Stomach smooth muscle (tissue), 2 donors: Measurements from ENCODE around the gene PRSS48.
"Not testable (repeated sequence)": the region's sequence is repeated elsewhere in the genome, so short reads cannot be mapped to it uniquely, and the experiment has no call there.

Source experiments
- H3K27ac ChIP-seq: one replicate; pipeline ENCODE4 v1.7.0; 2013; ENCODE audit warnings: mild to moderate bottlenecking, low read length, inconsistent platforms
- H3K27me3 ChIP-seq, 2 donors: one replicate each; pipeline ENCODE4 v1.7.0; 2013; ENCODE audit warnings: low read length in 2 of 2; ENCODE audit not compliant: insufficient read depth in 2 of 2, control insufficient read depth in 1 of 2
- H3K36me3 ChIP-seq, 2 donors: one replicate each; pipeline ENCODE4 v1.7.0; 2013; ENCODE audit warnings: low read length in 2 of 2; ENCODE audit not compliant: control insufficient read depth in 2 of 2, insufficient read depth in 2 of 2
- H3K4me1 ChIP-seq: one replicate; pipeline ENCODE4 v1.7.0; 2013; ENCODE audit warnings: low read length; ENCODE audit not compliant: control insufficient read depth, insufficient read depth
- H3K4me3 ChIP-seq, 2 donors: one replicate each; pipeline ENCODE4 v1.7.0; 2013; ENCODE audit warnings: low read length in 2 of 2
- H3K9ac ChIP-seq, 2 donors: one replicate each; pipeline ENCODE4 v1.7.0; 2013; ENCODE audit warnings: low read length in 2 of 2, mild to moderate bottlenecking in 1 of 2
- H3K9me3 ChIP-seq, 2 donors: one replicate each; pipeline ENCODE4 v1.7.0; 2013; ENCODE audit warnings: low read length in 2 of 2; ENCODE audit not compliant: control insufficient read depth in 2 of 2
- donor health status: healthy.
- donor health status: Pancreatic carcinoma.

Gene PRSS48

DNA sequence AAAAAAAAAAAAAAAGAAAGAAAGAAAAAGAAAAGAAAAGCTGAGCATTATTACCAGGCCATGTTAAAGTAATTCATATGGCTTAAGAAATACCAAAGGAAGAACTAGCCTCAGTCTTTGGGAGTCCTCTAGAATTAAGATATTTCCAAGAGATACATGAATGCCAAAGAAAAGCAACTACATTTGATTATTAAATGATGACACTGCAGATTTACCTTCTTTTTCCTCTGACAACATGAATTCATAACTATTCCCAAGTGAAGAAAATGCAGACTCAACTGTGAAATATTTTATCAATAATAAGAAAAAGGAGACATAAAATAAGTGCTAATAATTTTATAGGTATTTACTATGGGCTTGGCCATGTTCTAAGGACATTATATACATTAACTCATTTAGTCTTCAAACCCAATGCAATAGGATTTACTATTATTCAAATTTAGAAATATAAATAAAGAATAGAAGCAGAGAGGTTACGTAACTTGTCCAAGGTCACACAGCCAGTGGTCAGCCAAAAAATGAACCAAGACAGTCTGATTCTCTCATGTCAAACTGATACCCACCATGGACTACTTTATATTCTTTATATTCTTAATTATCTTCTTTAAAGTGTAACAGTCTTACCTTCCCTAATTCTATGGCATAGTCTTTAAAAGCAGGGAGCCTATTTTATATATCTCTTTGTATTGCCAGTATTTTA, 41.5 kb downstream of the PRSS48 start:
- H3K4me1 ChIP-seq, result peaks cover 37% of the 10 kb centered on the region
- no peak overlapping the region for H3K9ac ChIP-seq
- H3K27me3 ChIP-seq, result no peaks in the 10 kb centered on the region
- no peak overlapping the region for H3K4me3 ChIP-seq
- no peak overlapping the region for H3K27ac ChIP-seq
- no peaks in the 10 kb centered on the region for H3K36me3 ChIP-seq
- no peaks in the 10 kb centered on the region for H3K9me3 ChIP-seq

DNA sequence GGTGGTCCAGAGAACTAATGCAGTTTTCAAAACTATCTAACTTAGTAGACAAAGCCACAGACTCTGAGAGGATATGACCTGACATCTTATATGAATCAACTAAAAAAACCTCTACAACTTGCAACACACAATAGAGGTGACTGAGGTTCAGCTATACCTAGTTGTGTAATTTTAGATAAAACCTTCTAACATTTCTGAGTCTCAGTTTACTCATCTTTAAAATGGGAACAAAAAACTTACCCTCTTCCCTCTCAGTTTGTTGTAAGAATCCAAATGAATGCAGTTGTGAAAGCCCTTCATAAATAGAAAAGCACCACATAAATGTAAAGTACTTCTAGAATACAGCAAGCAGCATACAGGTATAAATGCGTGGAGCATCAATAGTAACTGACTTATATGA, 42.5 kb downstream of the PRSS48 start:
- Histone ChIP-seq H3K36me3 (no peaks in the 10 kb centered on the region), H3K4me3 (no peak overlapping the region), H3K4me1 (peaks cover 30% of the 10 kb centered on the region), H3K27me3 (no peaks in the 10 kb centered on the region), H3K9me3 (no peaks in the 10 kb centered on the region), H3K27ac (no peak overlapping the region), H3K9ac (no peak overlapping the region)

DNA sequence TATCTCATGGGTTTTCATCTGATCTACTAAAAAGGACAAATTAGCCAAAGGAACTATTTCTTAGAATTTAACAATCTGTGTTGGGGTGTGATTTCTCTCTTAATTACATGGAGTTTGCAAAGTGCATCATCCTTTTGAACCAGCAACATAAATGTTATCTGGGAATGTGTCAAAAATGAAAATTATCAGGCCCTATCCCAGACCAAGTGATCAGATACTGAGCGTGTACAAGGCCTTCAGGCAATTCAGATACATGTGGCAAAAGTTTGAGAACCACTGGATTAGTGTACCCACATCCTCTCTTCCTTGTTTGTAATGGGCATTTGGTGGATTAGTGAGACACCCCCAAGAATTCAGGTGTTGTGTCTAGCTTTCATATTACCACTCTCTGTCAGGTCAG, 44.6 kb downstream of the PRSS48 start:
- no peak overlapping the region for H3K9ac ChIP-seq
- no peaks in the 10 kb centered on the region for H3K9me3 ChIP-seq
- H3K27ac ChIP-seq, result peak overlapping the region; percentile 84
- H3K4me3 ChIP-seq, result peak overlapping the region; percentile 4 to 35
- no peaks in the 10 kb centered on the region for H3K27me3 ChIP-seq
- H3K36me3 ChIP-seq, result no peaks in the 10 kb centered on the region
- H3K4me1 ChIP-seq, result peaks cover 17% of the 10 kb centered on the region

DNA sequence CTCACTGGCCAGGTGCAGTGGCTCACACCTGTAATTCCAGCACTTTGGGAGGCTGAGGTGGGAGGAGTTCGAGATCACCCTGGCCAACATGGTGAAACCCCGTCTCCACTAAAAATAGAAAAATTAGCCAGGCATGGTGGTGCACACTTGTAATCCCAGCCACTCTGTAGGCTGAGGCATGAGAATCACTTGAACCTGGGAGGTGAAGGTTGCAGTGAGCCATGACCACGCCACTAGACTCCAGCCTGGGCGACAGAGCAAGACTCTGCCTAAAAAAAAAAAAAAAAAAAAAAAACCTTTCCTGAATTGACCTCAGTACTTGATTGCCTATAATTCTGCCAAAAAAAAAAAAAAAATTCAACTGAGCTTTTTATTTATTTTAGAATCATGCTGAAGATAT, 45.2 kb downstream of the PRSS48 start:
- not testable (repeated sequence) for H3K36me3 ChIP-seq, H3K27me3 ChIP-seq, H3K9me3 ChIP-seq, H3K9ac ChIP-seq
- H3K4me3 ChIP-seq, result peak overlapping the region; percentile 4 to 35
- peak overlapping the region; percentile 84 for H3K27ac ChIP-seq
- peaks cover 11% of the 10 kb centered on the region for H3K4me1 ChIP-seq

DNA sequence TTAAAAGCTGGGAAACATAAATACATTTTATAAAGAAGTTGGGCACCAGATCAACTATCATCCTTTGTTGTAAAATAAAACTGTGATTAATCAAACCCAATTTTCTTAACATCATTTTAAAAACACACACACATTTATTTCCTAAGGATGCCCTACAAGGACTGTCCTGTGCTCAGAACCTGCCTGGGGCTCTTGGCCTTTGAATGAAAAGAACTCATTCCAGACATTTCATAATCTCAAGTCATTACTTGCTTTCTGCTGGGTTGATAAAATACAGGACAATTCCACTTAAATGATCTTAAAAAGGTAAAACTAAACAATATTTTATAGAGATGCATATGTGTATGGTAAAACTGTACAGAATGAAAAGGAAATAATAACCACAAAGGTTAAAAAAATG, 45.6 kb downstream of the PRSS48 start:
- Histone ChIP-seq H3K9me3 (no peaks in the 10 kb centered on the region), H3K9ac (peak overlapping the region in 1 of 2 donors; percentile 87), H3K36me3 (no peaks in the 10 kb centered on the region), H3K27me3 (no peaks in the 10 kb centered on the region), H3K27ac (peak overlapping the region; percentile 84), H3K4me1 (peaks cover 7% of the 10 kb centered on the region), H3K4me3 (peak overlapping the region in 1 of 2 donors; percentile 84)

DNA sequence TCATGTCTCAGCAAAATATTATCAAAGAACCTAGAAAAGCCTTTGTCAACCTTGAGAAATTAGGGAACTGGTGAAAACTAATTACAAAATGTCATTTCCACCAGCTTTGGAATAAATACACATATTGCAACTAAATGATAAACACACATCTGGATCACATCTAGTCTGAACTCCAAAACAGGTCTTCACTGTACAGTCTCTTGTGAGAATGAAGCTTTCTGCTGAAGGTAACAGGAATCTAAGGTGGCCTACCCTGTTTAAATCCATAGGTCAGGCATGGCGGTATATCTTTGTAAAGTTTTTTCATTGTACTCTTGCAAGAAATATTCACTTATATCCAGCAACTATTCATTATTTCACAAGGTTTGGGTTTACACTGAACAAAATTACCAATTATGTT, 46.7 kb downstream of the PRSS48 start:
- no peaks in the 10 kb centered on the region for H3K27me3 ChIP-seq
- H3K4me1 ChIP-seq, result peaks cover 6% of the 10 kb centered on the region
- no peaks in the 10 kb centered on the region for H3K9me3 ChIP-seq
- H3K9ac ChIP-seq, result peak overlapping the region; percentile 43 to 87
- no peaks in the 10 kb centered on the region for H3K36me3 ChIP-seq
- H3K4me3 ChIP-seq, result peak overlapping the region; percentile 84 to 90
- peak overlapping the region; percentile 84 for H3K27ac ChIP-seq

DNA sequence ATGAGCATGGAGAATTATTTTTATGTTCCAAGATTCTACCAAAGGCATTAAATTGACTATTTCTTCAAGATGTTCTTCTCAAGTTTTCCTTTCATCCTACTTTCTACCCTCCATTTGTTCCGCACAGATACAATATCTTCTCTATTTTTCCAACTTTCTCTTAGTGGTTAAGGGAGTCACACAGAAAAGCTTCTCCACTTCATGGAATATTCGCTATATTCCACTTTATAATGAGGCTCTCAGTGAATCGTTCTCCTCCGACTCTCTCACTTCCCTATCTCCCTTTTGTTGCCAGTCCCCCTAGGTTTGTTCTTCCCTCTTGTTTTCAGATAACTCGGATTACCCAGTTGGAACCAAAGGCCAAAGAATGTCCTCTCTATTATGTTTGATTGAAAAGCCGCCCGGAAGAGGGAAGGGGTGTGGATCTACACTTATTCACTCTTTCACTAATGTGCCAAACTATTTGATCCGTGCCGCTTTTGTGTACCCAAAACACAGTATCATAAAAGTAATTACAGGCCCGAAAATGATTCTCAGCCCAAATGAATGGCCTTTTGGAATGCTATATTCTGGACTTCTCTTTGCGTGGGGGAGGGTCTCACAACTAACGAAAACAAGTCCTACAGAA, 47.3 kb downstream of the PRSS48 start:
- H3K27ac ChIP-seq, result peak overlapping the region; percentile 84
- H3K36me3 ChIP-seq, result no peaks in the 10 kb centered on the region
- no peaks in the 10 kb centered on the region for H3K27me3 ChIP-seq
- H3K9me3 ChIP-seq, result no peaks in the 10 kb centered on the region
- peak overlapping the region; percentile 84 to 90 for H3K4me3 ChIP-seq
- peak overlapping the region; percentile 43 to 87 for H3K9ac ChIP-seq
- H3K4me1 ChIP-seq, result peaks cover 6% of the 10 kb centered on the region

DNA sequence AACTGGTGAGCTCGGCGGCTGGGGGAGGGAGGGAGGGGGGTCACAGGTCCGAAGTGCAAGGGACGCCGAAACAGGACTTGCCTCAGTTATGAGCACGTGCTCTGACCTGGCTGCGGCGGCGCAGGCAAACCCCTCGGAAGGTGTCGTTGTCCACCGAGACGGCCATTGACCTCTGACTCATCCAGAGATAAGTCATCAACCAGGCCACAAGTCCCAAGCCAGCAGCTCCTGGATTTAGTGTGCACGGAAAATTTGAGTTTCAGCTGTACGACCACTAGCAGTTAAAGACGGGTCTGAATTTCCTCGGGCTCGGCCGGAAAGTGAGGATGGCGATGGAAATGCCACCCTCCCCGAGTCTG, 47.8 kb downstream of the PRSS48 start:
- peak overlapping the region; percentile 84 for H3K27ac ChIP-seq
- H3K36me3 ChIP-seq, result no peaks in the 10 kb centered on the region
- peak overlapping the region; percentile 87 for H3K9ac ChIP-seq
- peak overlapping the region; percentile 84 to 90 for H3K4me3 ChIP-seq
- H3K9me3 ChIP-seq, result no peaks in the 10 kb centered on the region
- H3K27me3 ChIP-seq, result no peaks in the 10 kb centered on the region
- H3K4me1 ChIP-seq, result peaks cover 6% of the 10 kb centered on the region

DNA sequence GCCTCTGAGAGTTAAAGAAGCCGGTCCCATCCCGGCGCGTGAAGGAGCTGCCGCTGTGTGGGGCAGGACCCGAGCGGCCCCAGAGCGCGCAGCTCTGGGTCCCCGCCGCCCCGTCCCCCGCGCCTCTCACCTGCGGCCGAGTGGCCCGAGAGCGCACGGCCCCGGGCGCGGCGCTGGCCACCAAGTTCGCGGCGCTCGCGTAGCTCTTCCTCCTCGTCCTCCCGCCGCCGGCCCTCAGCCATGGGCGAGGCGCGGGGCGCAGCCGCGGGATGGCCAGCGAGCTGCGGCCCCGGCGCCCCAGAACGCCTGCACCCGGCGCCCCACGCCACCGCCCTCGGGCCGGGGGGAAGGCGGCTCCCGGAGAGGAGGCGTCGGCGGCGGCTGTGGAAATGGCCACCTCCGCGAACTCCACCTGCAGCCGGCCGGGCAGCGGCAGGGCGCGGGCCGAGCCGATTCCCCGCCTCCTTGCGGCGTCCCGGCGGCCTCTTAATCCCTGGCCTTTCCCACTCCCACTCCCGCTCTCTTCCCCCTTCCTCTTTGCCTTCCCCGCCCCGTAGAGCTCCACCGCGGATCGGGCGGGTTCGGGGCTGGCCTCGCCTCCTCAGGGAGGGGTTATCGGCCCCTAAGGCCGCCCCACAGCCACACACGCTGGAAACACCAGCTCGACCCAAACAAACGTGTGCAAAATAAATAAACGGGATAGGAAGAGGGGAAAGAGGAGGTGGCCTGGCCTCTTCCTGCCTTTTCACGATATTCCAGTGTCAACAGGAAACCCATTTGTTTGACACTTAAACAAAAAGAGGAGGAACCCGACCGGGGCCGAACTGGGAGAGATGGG, 48.4 kb downstream of the PRSS48 start, which contains the start of gene SH3D19:
Gene SH3D19, minus strand, starts transcription at position 495 of the 838 bp plus-strand sequence. Its CDS starts 253 bp downstream, at position 242.
- Histone ChIP-seq H3K4me1 (peaks cover 6% of the 10 kb centered on the region), H3K27me3 (no peaks in the 10 kb centered on the region), H3K36me3 (no peaks in the 10 kb centered on the region), H3K27ac (peak within 1 kb of the TSS; percentile 84), H3K9ac (peak within 1 kb of the TSS; percentile 87), H3K9me3 (no peaks in the 10 kb centered on the region), H3K4me3 (peak within 1 kb of the TSS; percentile 84 to 90)

DNA sequence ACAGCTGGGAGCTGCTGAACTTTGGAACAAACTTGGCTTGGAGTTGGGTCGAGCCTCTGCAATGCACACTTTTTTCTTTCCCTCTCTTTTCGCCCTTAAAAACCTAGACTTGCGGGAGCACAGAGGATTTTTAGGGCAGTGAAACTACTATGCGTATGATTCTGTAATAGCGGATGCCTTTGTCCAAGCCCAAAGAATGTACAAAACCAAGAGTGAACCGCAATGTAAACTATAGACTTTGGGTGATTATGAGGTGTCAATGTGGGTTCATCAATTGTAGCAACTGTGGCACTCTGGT, 48.9 kb downstream of the PRSS48 start:
- H3K36me3 ChIP-seq, result no peaks in the 10 kb centered on the region
- H3K27ac ChIP-seq, result peak overlapping the region; percentile 84
- H3K4me3 ChIP-seq, result peak overlapping the region; percentile 84 to 90
- H3K27me3 ChIP-seq, result no peaks in the 10 kb centered on the region
- H3K9ac ChIP-seq, result peak overlapping the region; percentile 74 to 87
- H3K4me1 ChIP-seq, result peaks cover 6% of the 10 kb centered on the region
- H3K9me3 ChIP-seq, result no peaks in the 10 kb centered on the region
